ENCODE results near the gene MAT1A.
A peak's percentile ranks its signal among the peaks of the same experiment; 100 is the strongest.

MAT1A gene

DNA sequence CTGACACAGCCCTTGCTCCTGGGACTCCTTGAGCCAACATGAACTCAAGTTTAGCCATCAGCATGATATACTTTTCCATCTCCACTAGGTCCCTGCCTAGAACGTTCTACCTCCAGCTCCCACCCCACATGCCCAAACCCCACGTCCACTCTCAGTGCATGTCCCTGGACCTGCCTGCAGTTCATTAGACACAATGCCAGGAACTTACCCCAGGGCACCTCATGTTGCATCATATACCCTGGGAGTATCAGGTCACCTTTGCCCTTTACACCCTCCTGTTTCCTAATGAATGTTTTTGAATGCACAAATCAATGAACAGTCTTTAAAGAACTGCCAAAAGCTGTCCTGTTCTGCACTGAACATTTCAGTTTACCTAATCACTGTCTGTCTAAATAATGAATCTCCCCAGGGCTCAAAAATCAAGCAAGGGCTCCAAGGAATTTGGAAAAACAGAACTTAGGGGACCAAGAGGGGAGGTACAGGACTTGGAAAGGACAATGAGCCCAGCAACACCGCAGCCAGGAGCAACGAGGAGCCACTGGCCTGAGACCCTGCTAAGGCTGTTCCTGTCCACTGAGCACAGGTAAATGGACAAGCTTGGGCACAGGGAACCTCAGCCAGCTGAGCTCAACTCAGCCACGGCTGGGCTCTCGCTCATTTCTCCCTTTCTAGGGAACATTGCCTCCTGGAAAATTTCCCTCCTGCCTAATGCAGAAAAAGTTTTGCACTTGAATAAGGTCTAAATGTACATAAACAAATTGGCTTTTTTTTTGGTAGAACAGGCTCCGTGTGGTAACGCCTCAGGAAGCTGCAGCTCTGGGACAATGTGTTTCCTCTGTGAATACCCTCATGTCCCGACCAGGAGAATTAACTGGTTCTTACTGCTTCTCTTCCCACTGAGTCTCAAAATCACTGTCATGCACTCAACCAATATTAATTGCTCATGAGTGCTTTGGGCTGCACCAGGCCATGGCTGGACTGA lies 7.4 kb downstream of the MAT1A start:
- DNase-seq (ENCODE audit: low read depth): no peak

DNA sequence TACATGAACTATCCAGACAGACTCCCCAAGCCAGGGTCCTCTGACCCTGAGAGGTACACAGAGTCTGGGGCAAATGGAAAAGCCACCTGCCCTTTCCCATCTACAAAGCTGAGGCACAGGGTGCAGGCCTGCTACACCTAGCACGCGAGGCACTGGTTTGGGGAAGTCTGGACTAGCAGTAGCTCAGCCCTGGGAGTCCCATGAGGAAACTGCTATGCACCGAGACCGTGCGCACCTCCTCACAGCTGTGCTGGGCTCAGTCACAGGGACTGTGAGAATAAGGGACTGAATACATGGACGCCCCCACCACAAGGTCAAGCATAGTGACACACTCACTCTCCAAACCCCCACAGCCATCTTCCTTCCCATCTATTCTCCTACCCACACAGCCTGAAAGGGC lies 8.2 kb downstream of the MAT1A start:
- no peak for DNase-seq (ENCODE audit: low read depth)

- no peak for DNase-seq (ENCODE audit: low read depth)
These were observed 9.2 kb downstream of the MAT1A start for GRCh38 chr10:80280071-80280800.

- DNase-seq (ENCODE audit: low read depth): no peak
These were observed 10.3 kb downstream of the MAT1A start for GRCh38 chr10:80279146-80279545.

GRCh38 chr10:80278480-80278879 lies 11.0 kb downstream of the MAT1A start:
- no peak for DNase-seq (ENCODE audit: low read depth)

DNA sequence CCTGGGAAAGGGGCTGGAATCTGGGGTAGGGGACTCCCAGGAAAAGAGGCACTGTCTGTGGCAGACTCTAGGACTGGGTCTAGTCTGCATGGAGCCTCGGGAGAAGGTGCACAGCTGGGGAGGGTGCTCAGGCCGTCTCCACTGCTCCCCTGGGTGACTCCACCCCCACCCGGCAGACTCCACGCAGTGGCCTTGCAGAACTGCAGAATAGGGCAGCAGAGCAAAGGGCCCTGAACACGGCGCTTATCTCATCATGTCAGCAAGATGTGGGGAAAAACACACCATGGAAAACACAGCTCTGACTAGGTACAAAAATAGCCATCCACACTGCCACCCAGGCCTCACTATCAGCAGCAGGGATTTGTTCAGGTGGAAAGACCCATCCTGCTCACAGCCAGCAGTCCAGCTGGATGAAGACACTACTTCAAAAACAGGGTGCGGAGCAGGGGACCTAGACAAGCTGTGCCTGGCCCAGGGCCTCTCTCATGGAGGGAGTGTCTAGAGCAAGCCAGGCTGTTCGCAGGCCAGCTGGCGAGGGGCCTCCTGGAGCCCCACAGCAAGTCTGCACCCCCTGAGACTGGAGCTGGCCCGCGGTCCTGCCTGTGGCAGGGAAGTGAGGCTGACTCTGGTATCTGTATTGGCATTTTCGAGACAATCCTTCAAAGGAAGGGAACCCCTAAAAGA lies 11.7 kb downstream of the MAT1A start:
- DNase-seq (ENCODE audit: low read depth): no peak

DNA sequence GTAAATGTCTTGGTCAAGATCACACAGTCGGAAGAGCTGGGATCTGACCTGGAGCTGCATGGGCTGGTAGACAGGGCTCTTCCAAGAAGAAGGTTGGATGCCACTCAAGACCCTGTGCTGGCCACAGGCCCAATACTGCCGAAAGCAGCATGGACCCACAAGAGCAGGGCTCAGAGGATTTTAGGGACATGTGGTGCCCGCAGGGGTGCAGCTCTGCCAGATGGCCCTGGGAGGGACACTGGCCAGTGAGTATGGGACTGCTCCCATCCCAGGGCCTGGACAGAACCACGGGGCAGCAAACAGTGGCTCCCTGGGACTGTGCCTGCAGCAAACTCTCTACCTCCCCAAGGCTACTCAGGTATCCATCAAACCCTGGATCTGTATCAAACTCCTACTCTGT lies 12.4 kb downstream of the MAT1A start:
- DNase-seq (ENCODE audit: low read depth): no peak

GRCh38 chr10:80276335-80276734 lies 13.1 kb downstream of the MAT1A start:
- DNase-seq (ENCODE audit: low read depth): no peak

DNA sequence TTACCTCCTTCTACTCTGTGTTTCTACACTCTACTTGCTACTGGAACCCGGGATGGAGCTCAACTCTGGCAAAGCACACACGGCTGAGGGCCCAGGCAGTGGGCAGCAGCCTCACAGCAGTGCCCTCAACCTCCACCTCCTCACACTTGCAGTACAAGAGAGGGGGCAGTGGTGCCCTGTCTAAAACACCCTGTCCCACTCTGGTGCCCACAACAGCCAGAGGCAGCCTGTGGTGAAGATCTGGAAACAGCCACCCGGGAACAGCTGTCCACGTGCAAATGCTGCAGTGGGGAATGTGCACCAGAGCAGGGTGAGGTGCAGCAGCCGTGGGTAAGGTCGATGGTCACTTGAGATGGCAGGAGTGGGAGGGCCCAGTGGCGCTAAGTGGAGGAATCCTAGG lies 13.7 kb downstream of the MAT1A start:
- DNase-seq (ENCODE audit: low read depth): no peak

GRCh38 chr10:80275135-80275498 lies 14.3 kb downstream of the MAT1A start:
- no peak for DNase-seq (ENCODE audit: low read depth)

GRCh38 chr10:80274396-80275134 lies 14.9 kb downstream of the MAT1A start:
- no peak for DNase-seq (ENCODE audit: low read depth)

GRCh38 chr10:80273523-80274170 lies 15.8 kb downstream of the MAT1A start:
- no peak for DNase-seq (ENCODE audit: low read depth)

DNA sequence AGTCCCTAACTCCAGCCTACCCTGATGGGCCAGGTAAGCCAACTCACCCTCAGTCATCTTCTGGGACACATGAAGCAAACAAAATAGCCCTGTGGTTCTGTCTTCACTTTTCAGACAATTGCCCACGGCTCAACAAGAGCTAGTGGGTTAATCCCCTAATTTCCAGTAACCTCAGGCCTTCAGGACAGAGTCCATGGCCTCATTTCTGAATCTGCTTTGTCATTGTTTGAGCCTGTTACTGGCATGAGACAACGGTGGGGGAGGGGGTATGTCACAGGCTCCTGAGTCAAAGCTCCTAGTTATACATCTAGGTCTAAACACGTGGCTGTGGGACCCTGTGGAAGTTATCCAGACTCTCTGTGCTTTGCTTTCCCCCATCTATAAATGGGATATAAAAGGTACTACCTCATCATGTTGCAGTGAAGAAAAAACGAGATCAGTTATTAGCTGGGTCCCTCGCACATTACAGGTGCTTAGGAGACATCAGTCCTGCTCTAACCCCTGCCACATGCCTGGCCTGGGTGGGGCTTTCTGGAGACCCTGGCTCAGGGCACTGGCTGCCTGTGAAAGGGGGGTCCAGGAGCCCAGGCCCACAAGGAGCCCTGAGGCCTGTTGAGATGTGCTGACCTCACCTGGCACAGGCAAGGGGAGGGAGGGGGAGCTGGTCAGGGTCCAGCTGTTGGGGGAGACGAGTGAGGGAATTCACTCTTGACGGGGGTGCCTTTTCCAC lies 16.5 kb downstream of the MAT1A start:
- no peak for DNase-seq (ENCODE audit: low read depth)

GRCh38 chr10:80271416-80271815 lies 18.0 kb downstream of the MAT1A start:
- no peak for DNase-seq (ENCODE audit: low read depth)

- peak; percentile 35 for DNase-seq (ENCODE audit: low read depth)
These were observed 18.6 kb downstream of the MAT1A start for GRCh38 chr10:80270887-80271286.

- no peak for DNase-seq (ENCODE audit: low read depth)
These were observed 20.4 kb downstream of the MAT1A start for GRCh38 chr10:80268938-80269588.

GRCh38 chr10:80268266-80268665 lies 21.2 kb downstream of the MAT1A start:
- DNase-seq (ENCODE audit: low read depth): peak; percentile 34

DNA sequence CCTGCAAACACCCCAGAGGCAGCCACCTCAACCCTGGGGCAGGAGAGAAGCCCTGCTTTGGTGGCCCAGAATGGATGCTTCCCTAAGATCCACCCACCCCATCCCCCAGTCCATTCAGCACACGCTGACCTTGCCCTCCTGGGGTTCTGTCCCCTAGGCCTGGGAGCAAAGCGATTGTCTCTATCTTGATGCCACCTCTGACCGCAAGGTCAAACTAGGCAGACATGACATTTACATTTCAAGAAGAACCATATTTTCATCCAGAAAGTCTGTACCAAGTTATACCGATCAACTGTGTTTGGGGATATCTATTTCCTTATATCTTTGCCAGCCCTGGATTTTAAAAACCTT lies 23.0 kb downstream of the MAT1A start:
- DNase-seq (ENCODE audit: low read depth): no peak

DNA sequence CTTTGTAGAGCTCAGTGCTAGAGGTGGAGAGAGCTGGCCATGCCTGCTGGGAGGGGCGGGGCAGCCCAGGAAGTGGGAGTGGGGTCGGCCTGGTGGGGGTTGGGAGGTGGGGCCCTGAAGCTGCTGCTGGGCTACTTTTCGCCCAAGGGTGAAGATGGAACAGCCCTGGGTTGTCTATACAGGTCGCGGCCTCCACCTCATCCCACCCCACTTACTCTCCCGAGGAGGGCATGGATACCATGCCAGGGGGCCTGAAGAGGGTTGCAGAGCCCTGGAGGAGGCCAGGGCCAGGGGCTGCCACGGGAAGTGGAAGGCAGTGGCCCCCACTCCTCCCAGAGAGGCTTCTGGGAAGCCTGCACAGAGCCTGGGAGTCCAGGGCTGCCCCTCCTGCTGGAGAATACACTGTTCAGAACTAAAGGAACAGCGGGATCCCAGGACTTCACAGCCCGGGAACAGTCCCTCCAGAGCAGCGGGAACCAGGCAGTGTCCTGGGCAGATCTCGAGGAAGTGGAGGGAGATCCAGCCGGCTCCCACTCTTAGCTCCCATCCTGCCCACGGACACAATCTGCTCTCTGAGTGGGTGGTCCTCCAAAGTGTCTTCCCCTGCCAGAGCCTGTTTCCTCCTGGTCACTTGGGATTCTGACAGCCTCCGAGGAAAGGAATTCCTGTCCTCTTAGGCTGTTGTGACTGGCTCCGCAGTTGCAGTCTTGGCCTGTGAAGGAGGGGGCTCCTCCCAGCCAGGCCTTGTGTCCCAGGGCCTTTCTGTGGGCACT lies 23.5 kb downstream of the MAT1A start:
- DNase-seq (ENCODE audit: low read depth): no peak

Measured in ELR (cell line).